Type B pancreatic cell (in vitro differentiated cells): ENCODE measurements around the gene GTF2IRD2. TPM values are rescaled to one million over a fixed set of nuclear protein-coding genes. Genes with fewer than 3 reads are reported as not detected.
"Not testable (repeated sequence)": the region's sequence is repeated elsewhere in the genome, so short reads cannot be mapped to it uniquely, and the experiment has no call there.

ENCODE experiments used
- DNase-seq: peaks from one replicate; pipeline ENCODE4 v3.0.0; 2021; ENCODE audit warnings: mixed read lengths; ENCODE audit not compliant: unreplicated experiment; ENCODE audit errors: extremely low spot score
- H3K27ac Mint-ChIP-seq: 2 replicates; pipeline ENCODE4 v1.8.0; 2021; ENCODE audit warnings: mild to moderate bottlenecking, mixed read lengths
- H3K27me3 Mint-ChIP-seq: 2 replicates; pipeline ENCODE4 v1.8.0; 2021; ENCODE audit warnings: mixed read lengths
- H3K36me3 Mint-ChIP-seq: 2 replicates; pipeline ENCODE4 v1.8.0; 2021; ENCODE audit warnings: mixed read lengths
- H3K4me1 Mint-ChIP-seq: one replicate; pipeline ENCODE4 v1.8.0; 2021; ENCODE audit warnings: mixed read lengths; ENCODE audit not compliant: unreplicated experiment
- H3K4me3 Mint-ChIP-seq: 2 replicates; pipeline ENCODE4 v1.8.0; 2021; ENCODE audit warnings: mild to moderate bottlenecking, mixed read lengths
- H3K9me3 Mint-ChIP-seq: 2 replicates; pipeline ENCODE4 v1.8.0; 2021; ENCODE audit warnings: mixed read lengths
- long read RNA-seq: library from polyadenylated mRNA; unstranded; transcript quantifications from one replicate; pipeline ENCODE4 v2.0.0, GENCODE V29; 2020
- total RNA-seq: library from RNA; stranded (reverse); gene quantifications from 2 replicates; pipeline ENCODE4 v1.2.1, GENCODE V29; 2021; ENCODE audit warnings: low replicate concordance

Gene GTF2IRD2
- total RNA-seq: 18.6 and 20.6 TPM in 2 replicates
- long read RNA-seq, partial matches to known transcripts: 2 of 4 reads
- long read RNA-seq, other reads (novel, unspliced or antisense): 1 of 4 reads

DNA sequence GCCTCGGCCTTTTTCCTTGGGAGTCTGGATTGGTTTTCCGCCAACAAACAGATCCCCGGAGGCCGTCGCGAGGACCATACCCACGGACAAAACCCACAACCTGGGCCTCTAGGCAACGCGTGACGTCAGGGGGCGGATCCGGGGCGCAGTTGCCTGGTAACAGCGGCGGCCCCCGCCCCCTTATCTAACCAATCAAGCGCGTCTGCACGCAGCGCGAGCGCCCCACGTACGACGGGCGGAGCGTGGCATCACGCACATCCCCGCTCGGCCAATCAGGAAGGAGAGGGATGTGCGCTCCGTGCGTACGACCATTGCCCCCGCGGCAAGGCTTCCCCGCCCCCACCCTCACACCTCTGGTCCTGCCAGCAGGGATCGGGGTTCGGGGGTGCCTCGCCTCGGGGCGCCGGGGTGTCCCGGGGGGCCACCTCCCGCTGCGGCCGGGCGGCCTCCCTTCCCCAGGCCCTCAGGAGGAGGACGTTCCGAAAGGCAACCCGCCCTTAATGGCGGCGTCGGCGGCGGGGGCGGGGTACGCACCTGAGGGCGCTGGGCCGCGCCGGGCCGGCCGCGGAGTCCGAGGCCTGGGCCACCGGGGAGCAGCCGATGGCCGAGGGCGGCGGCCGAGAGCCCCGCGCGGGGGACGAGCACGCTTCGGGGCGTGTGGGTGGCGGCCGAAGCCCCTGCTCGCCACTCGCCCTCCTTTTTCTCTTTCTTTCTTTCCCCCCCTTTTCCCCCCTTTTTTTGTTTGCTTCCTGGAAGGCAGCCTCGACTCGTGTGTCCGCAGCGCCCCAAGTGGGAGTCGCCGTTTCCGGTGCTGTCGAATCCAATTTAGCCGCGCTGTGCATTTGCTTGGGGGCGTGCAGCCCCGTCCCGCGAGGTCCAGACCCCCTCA, at the start of gene GTF2IRD2:
Gene GTF2IRD2 (minus strand): TSS at position 773 of the 889 bp plus-strand sequence. CDS start 15,227 bp downstream, outside the sequence.
- not testable (repeated sequence) for H3K9me3 Mint-ChIP-seq, H3K4me1 Mint-ChIP-seq, H3K36me3 Mint-ChIP-seq, H3K27ac Mint-ChIP-seq, H3K27me3 Mint-ChIP-seq, DNase-seq
- H3K4me3 Mint-ChIP-seq: peak within 1 kb of the TSS; percentile 78

- H3K9me3 Mint-ChIP-seq, H3K4me1 Mint-ChIP-seq, H3K36me3 Mint-ChIP-seq, H3K27me3 Mint-ChIP-seq: not testable (repeated sequence)
- Mint-ChIP-seq H3K4me3 (peak overlapping the region; percentile 87), H3K27ac (peak overlapping the region; percentile 87)
- peak; percentile 90 for DNase-seq
Observed at GRCh38 chr7:74890158-74891123, 39.0 kb upstream of the GTF2IRD2 start.

DNA sequence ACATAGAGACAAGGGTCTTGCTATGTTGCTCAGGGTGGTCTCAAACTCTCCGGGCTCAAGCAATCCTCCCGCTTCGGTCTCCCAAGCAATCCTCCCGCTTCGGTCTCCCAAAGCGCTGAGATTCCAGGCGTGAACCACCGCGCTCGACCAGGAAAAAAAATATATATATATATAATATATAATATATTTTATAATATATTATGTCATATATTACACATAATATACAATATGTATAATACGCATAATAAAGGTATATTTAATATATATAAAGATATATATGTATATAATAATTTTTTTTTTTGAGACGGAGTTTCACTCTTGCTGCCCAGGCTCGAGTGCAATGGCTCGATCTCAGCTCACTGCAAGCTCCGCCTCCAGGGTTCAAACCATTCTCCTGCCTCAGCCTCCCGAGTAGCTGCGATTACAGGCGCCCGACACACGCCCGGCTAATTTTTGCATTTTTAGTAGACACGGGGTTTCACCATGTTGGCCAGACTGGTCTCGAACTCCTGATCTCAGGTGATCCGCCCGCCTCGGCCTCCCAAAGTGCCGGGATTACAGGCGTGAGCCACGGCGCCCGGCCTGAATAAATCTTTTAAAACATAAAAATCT, 38.2 kb upstream of the GTF2IRD2 start:
- H3K27me3 Mint-ChIP-seq, H3K9me3 Mint-ChIP-seq, H3K36me3 Mint-ChIP-seq, DNase-seq, H3K27ac Mint-ChIP-seq, H3K4me1 Mint-ChIP-seq: not testable (repeated sequence)
- peak overlapping the region; percentile 36 for H3K4me3 Mint-ChIP-seq

DNA sequence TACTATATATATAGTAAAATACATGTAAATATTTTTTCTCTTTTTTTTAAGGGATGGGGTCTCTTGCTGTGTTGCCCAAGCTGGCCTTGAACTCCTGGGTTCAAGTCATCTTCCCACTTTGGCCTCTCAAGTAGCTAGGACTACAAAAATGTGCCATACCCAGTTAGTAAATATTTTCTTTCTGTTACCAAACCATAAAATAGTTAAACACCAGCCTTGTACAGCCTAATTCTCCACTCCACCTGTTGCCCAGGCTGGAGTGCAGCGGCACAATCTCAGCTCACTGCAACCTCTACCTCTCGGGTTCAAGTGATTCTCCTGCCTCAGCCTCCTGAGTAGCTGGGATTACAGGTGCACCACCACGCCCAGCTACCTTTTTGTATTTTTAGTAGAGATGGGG, 33.9 kb upstream of the GTF2IRD2 start:
- not testable (repeated sequence) for H3K4me1 Mint-ChIP-seq, DNase-seq, H3K4me3 Mint-ChIP-seq, H3K27me3 Mint-ChIP-seq, H3K36me3 Mint-ChIP-seq, H3K9me3 Mint-ChIP-seq, H3K27ac Mint-ChIP-seq

DNA sequence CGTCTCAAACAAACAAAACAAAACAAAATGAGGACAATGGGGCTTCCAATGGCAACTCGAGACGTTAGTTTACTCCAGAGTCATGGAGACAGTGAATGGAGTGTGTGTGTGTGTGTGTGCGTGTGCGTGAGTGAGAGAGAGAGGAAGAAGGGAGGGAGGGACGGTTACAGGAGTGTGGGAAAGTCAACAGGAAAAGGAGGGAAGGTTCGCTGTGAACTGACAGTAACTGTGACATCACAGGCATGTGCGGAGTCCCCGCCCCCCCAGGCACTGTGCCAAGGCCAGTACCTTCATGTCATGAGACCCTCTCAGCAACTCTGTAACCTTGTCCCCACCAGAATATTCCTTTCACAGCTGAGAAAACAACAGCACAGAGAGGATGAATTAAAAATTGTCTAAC, 30.7 kb upstream of the GTF2IRD2 start:
- not testable (repeated sequence) for H3K27ac Mint-ChIP-seq

GRCh38 chr7:74874748-74875512, 23.5 kb upstream of the GTF2IRD2 start:
- H3K4me3 Mint-ChIP-seq: not testable (repeated sequence)

More for the DNA sequence above, 30.7 kb upstream of the GTF2IRD2 start:
- not testable (repeated sequence) for DNase-seq, H3K4me1 Mint-ChIP-seq, H3K27me3 Mint-ChIP-seq, H3K4me3 Mint-ChIP-seq, H3K36me3 Mint-ChIP-seq, H3K9me3 Mint-ChIP-seq

DNA sequence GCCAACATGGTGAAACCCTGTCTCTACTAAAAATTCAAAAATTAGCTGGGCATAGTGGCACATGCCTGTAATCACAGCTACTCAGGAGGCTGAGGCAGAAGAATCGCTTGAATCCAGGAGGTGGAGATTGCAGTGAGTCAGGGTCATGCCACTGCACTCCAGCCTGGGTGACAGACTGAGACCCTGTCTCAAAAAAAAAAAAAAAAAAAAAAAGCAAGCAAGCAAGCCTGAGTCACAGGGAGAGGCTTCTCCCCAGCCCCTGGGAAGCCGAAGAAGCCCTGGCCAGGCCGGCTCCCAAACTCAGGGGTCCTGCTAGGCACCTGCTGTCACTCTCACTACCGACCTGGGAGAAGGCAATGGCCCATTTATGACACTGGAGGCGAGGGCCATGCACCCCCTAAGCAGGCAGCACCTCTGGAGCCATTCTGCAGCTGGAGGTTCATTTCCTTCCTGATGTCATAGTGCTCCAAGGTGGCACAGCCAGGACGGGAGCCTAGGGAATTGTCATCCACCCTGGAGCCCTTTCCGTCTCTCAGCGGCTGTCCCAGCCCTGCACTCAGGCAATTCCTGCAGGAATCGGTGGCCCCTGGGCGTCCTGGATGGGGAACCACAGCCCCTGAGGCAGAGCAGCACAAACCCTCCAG, 22.8 kb upstream of the GTF2IRD2 start:
- not testable (repeated sequence) for H3K27me3 Mint-ChIP-seq, H3K27ac Mint-ChIP-seq, H3K4me3 Mint-ChIP-seq, H3K9me3 Mint-ChIP-seq, H3K4me1 Mint-ChIP-seq, H3K36me3 Mint-ChIP-seq, DNase-seq

More at GRCh38 chr7:74874748-74875512, 23.5 kb upstream of the GTF2IRD2 start:
- not testable (repeated sequence) for H3K27ac Mint-ChIP-seq, DNase-seq, H3K36me3 Mint-ChIP-seq, H3K4me1 Mint-ChIP-seq, H3K9me3 Mint-ChIP-seq, H3K27me3 Mint-ChIP-seq

- H3K9me3 Mint-ChIP-seq, H3K4me1 Mint-ChIP-seq, H3K36me3 Mint-ChIP-seq, H3K27me3 Mint-ChIP-seq, DNase-seq, H3K4me3 Mint-ChIP-seq, H3K27ac Mint-ChIP-seq: not testable (repeated sequence)
Observed at GRCh38 chr7:74872542-74872941, 21.1 kb upstream of the GTF2IRD2 start.

DNA sequence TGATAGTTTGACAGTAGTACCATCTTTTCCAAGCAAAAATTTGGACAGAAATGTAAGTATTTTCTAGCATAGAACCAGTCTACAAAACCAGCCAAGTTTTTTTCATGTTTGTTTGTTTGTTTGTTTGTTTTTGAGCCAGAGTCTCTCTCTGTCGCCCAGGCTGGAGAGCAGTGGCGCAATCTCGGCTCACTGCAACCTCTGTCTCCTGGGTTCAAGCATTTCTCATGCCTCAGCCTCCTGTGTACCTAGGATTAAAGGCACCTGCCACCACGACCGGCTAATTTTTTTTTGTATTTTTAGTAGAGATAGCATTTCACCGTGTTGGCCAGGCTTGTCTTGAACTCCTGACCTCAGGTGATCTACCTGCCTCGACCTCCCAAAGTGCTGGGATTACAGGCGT, 14.4 kb upstream of the GTF2IRD2 start:
- H3K36me3 Mint-ChIP-seq: not testable (repeated sequence)

GRCh38 chr7:74849853-74850252, 1.6 kb downstream of the GTF2IRD2 start:
- not testable (repeated sequence) for H3K4me3 Mint-ChIP-seq, H3K4me1 Mint-ChIP-seq, H3K27me3 Mint-ChIP-seq, H3K9me3 Mint-ChIP-seq, H3K27ac Mint-ChIP-seq, H3K36me3 Mint-ChIP-seq, DNase-seq

More for the DNA sequence above, 14.4 kb upstream of the GTF2IRD2 start:
- H3K9me3 Mint-ChIP-seq, DNase-seq, H3K4me1 Mint-ChIP-seq, H3K4me3 Mint-ChIP-seq, H3K27me3 Mint-ChIP-seq, H3K27ac Mint-ChIP-seq: not testable (repeated sequence)

DNA sequence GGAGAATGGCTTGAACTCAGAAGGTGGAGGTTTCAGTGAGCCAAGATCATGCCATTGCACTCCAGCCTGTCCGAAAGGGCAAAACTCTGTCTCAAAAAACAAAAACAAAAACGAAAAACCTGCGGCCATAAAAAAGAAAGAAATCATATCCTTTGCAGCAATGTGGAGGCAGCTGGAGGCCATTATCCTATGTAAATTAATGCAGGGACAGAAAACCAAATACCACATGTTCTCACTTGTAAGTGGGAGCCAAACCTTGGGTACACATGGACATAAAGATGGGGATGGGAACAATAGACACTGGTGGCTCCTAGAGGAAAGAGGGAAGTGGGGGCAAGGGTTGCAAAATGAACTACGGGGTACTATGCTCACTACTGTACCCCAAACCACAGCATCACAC, 21.0 kb downstream of the GTF2IRD2 start:
- not testable (repeated sequence) for H3K36me3 Mint-ChIP-seq, H3K4me1 Mint-ChIP-seq

DNA sequence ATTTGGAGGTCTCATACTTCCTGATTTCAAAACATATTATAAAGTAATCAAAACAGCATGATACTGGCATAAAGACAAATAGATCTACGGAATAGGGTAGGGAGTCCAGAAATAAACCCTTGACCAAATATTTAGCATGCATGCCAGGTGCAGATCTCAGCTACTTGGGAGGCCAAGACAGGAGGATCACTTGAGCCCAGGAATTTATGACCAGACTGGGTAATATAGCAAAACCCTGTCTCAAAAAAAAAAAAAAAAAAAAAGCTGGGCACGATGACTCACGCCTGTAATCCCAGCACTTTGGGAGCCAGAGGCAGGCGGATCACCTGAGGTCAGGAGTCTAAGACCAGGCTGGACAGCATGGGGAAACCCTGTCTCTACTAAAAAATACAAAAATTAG, 21.4 kb downstream of the GTF2IRD2 start:
- H3K4me1 Mint-ChIP-seq, H3K27me3 Mint-ChIP-seq, H3K36me3 Mint-ChIP-seq, H3K27ac Mint-ChIP-seq, H3K4me3 Mint-ChIP-seq, H3K9me3 Mint-ChIP-seq, DNase-seq: not testable (repeated sequence)

More for the DNA sequence above, 21.0 kb downstream of the GTF2IRD2 start:
- H3K4me3 Mint-ChIP-seq, H3K9me3 Mint-ChIP-seq, DNase-seq, H3K27me3 Mint-ChIP-seq, H3K27ac Mint-ChIP-seq: not testable (repeated sequence)
